Measurements from ENCODE around the gene PSEN2.
A peak's percentile ranks its signal among the peaks of the same experiment; 100 is the strongest.

Gene PSEN2

GRCh38 chr1:226862890-226863289, 7.5 kb upstream of the PSEN2 start:
- no peak overlapping the region for H3K27ac ChIP-seq (ENCODE audit: insufficient read depth in 1 of 2, low read depth in 1 of 2, low read length in 2 of 2, poor library complexity in 1 of 2, severe bottlenecking in 2 of 2)
- CTCF ChIA-PET: interaction anchor here (0.6 to 1.4 kb wide), 2 partner anchors 16 to 575 kb away, joined by 3 to 4 read pairs; no protein-coding TSS in a partner anchor
- H3K4me1 ChIP-seq (ENCODE audit: control extremely low read depth in 1 of 4, control insufficient read depth in 4 of 4, insufficient read depth in 4 of 4, low read length in 3 of 4): peaks cover 0 to 9% (median 5%) of the 10 kb centered on the region in 4 experiments
- DNase-seq: no peak
- POLR2A ChIA-PET: no interaction called here
- H3K27me3 ChIP-seq (replicated peaks in 2 of 5; ENCODE audit: control insufficient read depth in 4 of 5, insufficient read depth in 5 of 5, low read length in 4 of 5): no peaks in the 10 kb centered on the region
- H3K9me3 ChIP-seq (ENCODE audit: control extremely low read depth in 1 of 5, control insufficient read depth in 4 of 5, insufficient read depth in 2 of 5, low read depth in 1 of 5, low read length in 4 of 5): no peaks in the 10 kb centered on the region
- no peaks in the 10 kb centered on the region for H3K36me3 ChIP-seq (ENCODE audit: control insufficient read depth in 4 of 4, insufficient read depth in 4 of 4, low read length in 3 of 4)
- no peak overlapping the region for H3K4me3 ChIP-seq (ENCODE audit: control insufficient read depth in 1 of 7, extremely low read depth in 1 of 7, insufficient read depth in 4 of 7, low read depth in 2 of 7, low read length in 6 of 7)

GRCh38 chr1:226863446-226863845, 7.0 kb upstream of the PSEN2 start:
- no peak overlapping the region for H3K4me3 ChIP-seq (ENCODE audit: control insufficient read depth in 1 of 7, extremely low read depth in 1 of 7, insufficient read depth in 4 of 7, low read depth in 2 of 7, low read length in 6 of 7)
- WGBS (ENCODE audit: insufficient coverage): 71% methylated on average over 5 of the region's 5 CpGs
- H3K27ac ChIP-seq (ENCODE audit: insufficient read depth in 1 of 2, low read depth in 1 of 2, low read length in 2 of 2, poor library complexity in 1 of 2, severe bottlenecking in 2 of 2): no peak overlapping the region
- no peaks in the 10 kb centered on the region for H3K36me3 ChIP-seq (ENCODE audit: control insufficient read depth in 4 of 4, insufficient read depth in 4 of 4, low read length in 3 of 4)
- DNase-seq: no peak
- ChIA-PET CTCF (interaction anchor here (1.0 to 1.4 kb wide), 4 partner anchors 15 to 38 kb away, joined by 3 to 5 read pairs (median 4); no protein-coding TSS in a partner anchor), POLR2A (no interaction called here)
- no peaks in the 10 kb centered on the region for H3K9me3 ChIP-seq (ENCODE audit: control extremely low read depth in 1 of 5, control insufficient read depth in 4 of 5, insufficient read depth in 2 of 5, low read depth in 1 of 5, low read length in 4 of 5)
- no peaks in the 10 kb centered on the region for H3K27me3 ChIP-seq (replicated peaks in 2 of 5; ENCODE audit: control insufficient read depth in 4 of 5, insufficient read depth in 5 of 5, low read length in 4 of 5)
- peaks cover 0 to 9% (median 5%) of the 10 kb centered on the region in 4 experiments for H3K4me1 ChIP-seq (ENCODE audit: control extremely low read depth in 1 of 4, control insufficient read depth in 4 of 4, insufficient read depth in 4 of 4, low read length in 3 of 4)

DNA sequence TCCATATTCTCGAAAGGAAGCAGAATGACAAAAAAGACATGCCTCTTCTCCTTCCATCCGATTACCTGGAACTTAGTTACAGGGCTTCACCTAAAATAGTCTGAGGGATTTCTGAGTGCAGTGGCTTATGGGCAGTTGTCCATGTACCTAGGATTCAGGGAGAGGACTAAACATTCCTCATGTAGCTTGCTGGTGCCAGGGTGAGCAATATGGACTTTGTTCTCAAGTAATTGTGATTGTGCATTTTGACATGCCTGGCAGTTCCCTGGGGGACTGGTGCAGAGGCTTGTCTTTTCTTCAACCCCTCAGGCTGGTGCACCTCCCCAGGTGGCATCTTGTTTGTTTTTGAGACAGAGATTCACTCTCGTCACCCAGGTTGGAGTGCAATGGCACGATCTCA, 6.1 kb upstream of the PSEN2 start:
- Histone ChIP-seq H3K4me3 (ENCODE audit: control insufficient read depth in 1 of 7, extremely low read depth in 1 of 7, insufficient read depth in 4 of 7, low read depth in 2 of 7, low read length in 6 of 7) (no peak overlapping the region), H3K4me1 (ENCODE audit: control extremely low read depth in 1 of 4, control insufficient read depth in 4 of 4, insufficient read depth in 4 of 4, low read length in 3 of 4) (peaks cover 0 to 9% (median 5%) of the 10 kb centered on the region in 4 experiments), H3K27me3 (replicated peaks in 2 of 5; ENCODE audit: control insufficient read depth in 4 of 5, insufficient read depth in 5 of 5, low read length in 4 of 5) (no peaks in the 10 kb centered on the region), H3K36me3 (ENCODE audit: control insufficient read depth in 4 of 4, insufficient read depth in 4 of 4, low read length in 3 of 4) (no peaks in the 10 kb centered on the region), H3K27ac (ENCODE audit: insufficient read depth in 1 of 2, low read depth in 1 of 2, low read length in 2 of 2, poor library complexity in 1 of 2, severe bottlenecking in 2 of 2) (no peak overlapping the region), H3K9me3 (ENCODE audit: control extremely low read depth in 1 of 5, control insufficient read depth in 4 of 5, insufficient read depth in 2 of 5, low read depth in 1 of 5, low read length in 4 of 5) (no peaks in the 10 kb centered on the region)
- ChIA-PET CTCF (interaction anchor here (1.0 to 1.4 kb wide), 4 partner anchors 14 to 39 kb away, joined by 3 to 5 read pairs (median 4); no protein-coding TSS in a partner anchor), POLR2A (no interaction called here)
- WGBS (ENCODE audit: insufficient coverage): 100% methylated on average over 3 of the region's 4 CpGs
- no peak for DNase-seq

DNA sequence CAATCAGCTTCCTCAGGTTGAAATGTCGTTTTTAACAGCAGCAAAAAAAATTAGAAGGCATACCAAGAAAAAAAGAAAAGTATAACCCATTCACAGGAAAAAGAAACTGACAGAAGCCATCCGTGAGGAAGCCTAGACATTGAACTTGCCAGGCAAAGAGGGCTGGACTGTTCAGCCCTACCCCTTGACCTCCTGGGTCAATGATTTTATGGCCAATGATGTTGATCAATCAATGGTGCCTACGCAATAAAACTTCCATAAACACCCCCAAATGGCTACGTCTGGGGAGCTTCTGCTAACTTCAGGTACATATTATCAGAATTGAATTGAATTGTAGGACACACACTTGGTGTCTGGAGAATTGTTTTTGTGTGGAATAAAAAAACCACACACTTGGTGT, 4.8 kb upstream of the PSEN2 start:
- H3K4me3 ChIP-seq (ENCODE audit: control insufficient read depth in 1 of 7, extremely low read depth in 1 of 7, insufficient read depth in 4 of 7, low read depth in 2 of 7, low read length in 6 of 7): no peak overlapping the region
- peaks cover 0 to 16% (median 12%) of the 10 kb centered on the region in 4 experiments for H3K4me1 ChIP-seq (ENCODE audit: control extremely low read depth in 1 of 4, control insufficient read depth in 4 of 4, insufficient read depth in 4 of 4, low read length in 3 of 4)
- POLR2A ChIA-PET: interaction anchor here (0.6 to 0.7 kb wide), 2 partner anchors 31 to 217 kb away, joined by 3 to 5 read pairs; no protein-coding TSS in a partner anchor
- CTCF ChIA-PET: no interaction called here
- H3K27me3 ChIP-seq (replicated peaks in 2 of 5; ENCODE audit: control insufficient read depth in 4 of 5, insufficient read depth in 5 of 5, low read length in 4 of 5): no peaks in the 10 kb centered on the region
- no peak for DNase-seq
- 94% methylated on average over 2 of the region's 4 CpGs for WGBS (ENCODE audit: insufficient coverage)
- H3K9me3 ChIP-seq (ENCODE audit: control extremely low read depth in 1 of 5, control insufficient read depth in 4 of 5, insufficient read depth in 2 of 5, low read depth in 1 of 5, low read length in 4 of 5): no peaks in the 10 kb centered on the region
- H3K36me3 ChIP-seq (ENCODE audit: control insufficient read depth in 4 of 4, insufficient read depth in 4 of 4, low read length in 3 of 4): no peaks in the 10 kb centered on the region
- H3K27ac ChIP-seq (ENCODE audit: insufficient read depth in 1 of 2, low read depth in 1 of 2, low read length in 2 of 2, poor library complexity in 1 of 2, severe bottlenecking in 2 of 2): no peak overlapping the region

DNA sequence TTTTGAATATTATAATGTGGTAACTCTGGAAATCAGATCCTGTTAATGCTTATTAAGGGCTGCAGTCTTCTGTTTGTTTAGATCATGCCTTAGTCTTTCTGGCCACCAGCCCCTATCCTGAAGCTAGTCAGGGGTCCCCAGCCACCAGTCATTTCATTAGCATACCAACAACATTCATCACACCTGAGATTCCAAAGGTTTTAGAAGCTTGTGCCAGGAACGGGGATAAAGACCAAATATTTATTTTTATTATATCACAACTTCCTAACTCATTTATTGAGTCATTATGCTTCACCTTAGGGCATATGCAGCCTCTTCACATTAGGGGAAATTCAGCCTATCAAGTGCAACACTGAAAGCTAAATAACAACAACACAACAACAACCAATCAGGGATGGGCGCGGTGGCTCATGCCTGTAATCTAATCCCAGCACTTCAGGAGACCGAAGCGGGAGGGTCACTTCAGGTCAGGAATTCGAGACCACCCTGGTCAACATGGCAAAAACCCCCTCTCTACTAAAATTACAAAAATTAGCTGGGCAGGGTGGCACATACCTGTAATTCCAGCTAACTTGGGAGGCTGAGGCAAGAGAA, 2.9 kb upstream of the PSEN2 start:
- Histone ChIP-seq H3K4me3 (ENCODE audit: control insufficient read depth in 1 of 7, extremely low read depth in 1 of 7, insufficient read depth in 4 of 7, low read depth in 2 of 7, low read length in 6 of 7) (no peak overlapping the region), H3K27me3 (replicated peaks in 2 of 5; ENCODE audit: control insufficient read depth in 4 of 5, insufficient read depth in 5 of 5, low read length in 4 of 5) (no peaks in the 10 kb centered on the region), H3K27ac (ENCODE audit: insufficient read depth in 1 of 2, low read depth in 1 of 2, low read length in 2 of 2, poor library complexity in 1 of 2, severe bottlenecking in 2 of 2) (no peak overlapping the region), H3K36me3 (ENCODE audit: control insufficient read depth in 4 of 4, insufficient read depth in 4 of 4, low read length in 3 of 4) (no peaks in the 10 kb centered on the region), H3K4me1 (ENCODE audit: control extremely low read depth in 1 of 4, control insufficient read depth in 4 of 4, insufficient read depth in 4 of 4, low read length in 3 of 4) (peaks cover 0 to 33% (median 29%) of the 10 kb centered on the region in 4 experiments), H3K9me3 (ENCODE audit: control extremely low read depth in 1 of 5, control insufficient read depth in 4 of 5, insufficient read depth in 2 of 5, low read depth in 1 of 5, low read length in 4 of 5) (no peaks in the 10 kb centered on the region)
- no peak for DNase-seq
- ChIA-PET POLR2A (no interaction called here), CTCF (interaction anchor here (1.2 kb wide), 1 partner anchor 9 kb away, joined by 3 read pairs; no protein-coding TSS in a partner anchor)
- WGBS (ENCODE audit: insufficient coverage): 90% methylated on average over 3 of the region's 6 CpGs

DNA sequence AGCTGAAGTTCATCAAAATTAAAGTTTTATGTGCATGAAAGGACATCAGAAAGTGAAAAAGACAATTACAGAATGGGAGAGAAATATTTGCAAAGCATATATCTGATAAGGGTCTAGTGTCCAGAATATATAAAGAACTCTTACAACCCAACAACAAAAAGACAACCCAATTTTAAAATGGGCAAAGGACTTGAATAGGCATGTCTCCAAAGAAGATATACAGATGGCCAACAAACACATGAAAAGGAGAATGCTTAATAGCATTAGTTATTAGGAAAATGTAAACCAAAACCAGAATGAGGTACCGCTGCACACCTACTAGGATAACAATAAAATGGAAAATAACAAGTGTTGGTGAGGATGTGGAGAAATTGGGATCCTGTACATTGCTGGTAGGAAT, 1.7 kb upstream of the PSEN2 start:
- CTCF ChIA-PET: no interaction called here
- Histone ChIP-seq H3K9me3 (ENCODE audit: control extremely low read depth in 1 of 5, control insufficient read depth in 4 of 5, insufficient read depth in 2 of 5, low read depth in 1 of 5, low read length in 4 of 5) (no peaks in the 10 kb centered on the region), H3K27ac (ENCODE audit: insufficient read depth in 1 of 2, low read depth in 1 of 2, low read length in 2 of 2, poor library complexity in 1 of 2, severe bottlenecking in 2 of 2) (no peak overlapping the region), H3K4me1 (ENCODE audit: control extremely low read depth in 1 of 4, control insufficient read depth in 4 of 4, insufficient read depth in 4 of 4, low read length in 3 of 4) (peaks cover 0 to 30% (median 26%) of the 10 kb centered on the region in 4 experiments), H3K36me3 (ENCODE audit: control insufficient read depth in 4 of 4, insufficient read depth in 4 of 4, low read length in 3 of 4) (no peaks in the 10 kb centered on the region), H3K4me3 (ENCODE audit: control insufficient read depth in 1 of 7, extremely low read depth in 1 of 7, insufficient read depth in 4 of 7, low read depth in 2 of 7, low read length in 6 of 7) (no peak overlapping the region), H3K27me3 (replicated peaks in 2 of 5; ENCODE audit: control insufficient read depth in 4 of 5, insufficient read depth in 5 of 5, low read length in 4 of 5) (no peaks in the 10 kb centered on the region)
- POLR2A ChIA-PET: no interaction called here
- WGBS (ENCODE audit: insufficient coverage): 100% methylated on average over 1 of the region's 1 CpG
- no peak for DNase-seq

DNA sequence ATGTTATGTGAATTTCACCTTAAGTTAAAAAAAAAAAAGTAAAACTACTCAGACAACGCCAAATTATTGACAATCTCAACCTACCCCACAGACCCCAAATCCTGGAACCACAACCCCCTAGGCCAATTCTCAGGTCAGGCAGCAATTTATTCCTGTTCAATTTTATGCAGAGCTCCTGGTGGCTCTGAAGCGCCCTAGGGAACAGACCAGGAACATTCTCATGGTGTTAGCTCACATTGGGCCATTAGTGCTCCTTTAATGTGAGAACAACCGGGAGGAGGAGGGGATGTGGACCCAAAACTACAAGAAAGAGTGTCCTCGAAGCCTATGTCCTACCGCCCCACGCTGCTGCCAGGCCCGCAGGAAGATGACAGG, 403 bp upstream of the PSEN2 start:
- H3K27me3 ChIP-seq (replicated peaks in 2 of 5; ENCODE audit: control insufficient read depth in 4 of 5, insufficient read depth in 5 of 5, low read length in 4 of 5): no peaks in the 10 kb centered on the region
- ChIA-PET CTCF (no interaction called here), POLR2A (interaction anchor here (0.6 kb wide), 1 partner anchor 69 kb away, joined by 7 read pairs; no protein-coding TSS in a partner anchor)
- H3K4me1 ChIP-seq (ENCODE audit: control extremely low read depth in 1 of 4, control insufficient read depth in 4 of 4, insufficient read depth in 4 of 4, low read length in 3 of 4): peaks cover 0 to 37% (median 33%) of the 10 kb centered on the region in 4 experiments
- H3K36me3 ChIP-seq (ENCODE audit: control insufficient read depth in 4 of 4, insufficient read depth in 4 of 4, low read length in 3 of 4): no peaks in the 10 kb centered on the region
- WGBS (ENCODE audit: insufficient coverage): 28% methylated on average over 7 of the region's 7 CpGs
- H3K27ac ChIP-seq (ENCODE audit: insufficient read depth in 1 of 2, low read depth in 1 of 2, low read length in 2 of 2, poor library complexity in 1 of 2, severe bottlenecking in 2 of 2): no peak overlapping the region
- H3K4me3 ChIP-seq (ENCODE audit: control insufficient read depth in 1 of 7, extremely low read depth in 1 of 7, insufficient read depth in 4 of 7, low read depth in 2 of 7, low read length in 6 of 7): peak overlapping the region; percentile 41 to 80 (median 72)
- no peak for DNase-seq
- H3K9me3 ChIP-seq (ENCODE audit: control extremely low read depth in 1 of 5, control insufficient read depth in 4 of 5, insufficient read depth in 2 of 5, low read depth in 1 of 5, low read length in 4 of 5): no peaks in the 10 kb centered on the region

Measured in common myeloid progenitor, CD34-positive (primary cell).